Purkinje cell (primary cell): ENCODE data around the gene PGBD1. TPM values are rescaled to one million over a fixed set of nuclear protein-coding genes. Genes with fewer than 3 reads are reported as not detected.

ENCODE experiments used
- polyA plus RNA-seq: library from polyadenylated mRNA; unstranded; fragments of >200 nt; fragmentation: Nextera tagmentation; gene quantifications from 2 replicates; pipeline ENCODE4 v1.2.1, GENCODE V29; 2014

PGBD1 gene
- polyA plus RNA-seq: 3.1 and 7.1 TPM in 2 replicates

GRCh38 chr6:28281288-28282064, at the start of gene PGBD1:
TSS of gene PGBD1 (plus strand) at chr6:28281572. CDS start at chr6:28283814, 2,242 bp downstream.

GRCh38 chr6:28252009-28252975, 29.1 kb upstream of the PGBD1 start, which contains the start of gene ZKSCAN4:
TSS of gene ZKSCAN4 (minus strand) at chr6:28252269. CDS start at chr6:28251980, 289 bp downstream.

GRCh38 chr6:28258877-28259777, 22.2 kb upstream of the PGBD1 start, which contains the start of gene NKAPL:
TSS of gene NKAPL (plus strand) at chr6:28259297. CDS start at chr6:28259372, 75 bp downstream.

GRCh38 chr6:28266962-28267694, 14.2 kb upstream of the PGBD1 start, which contains the start of gene ZSCAN26:
TSS of gene ZSCAN26 (plus strand) at chr6:28267143. CDS start at chr6:28271920, 4,777 bp downstream.

GRCh38 chr6:28335564-28336283, 54.4 kb downstream of the PGBD1 start, which contains the start of gene ZSCAN31:
TSS of gene ZSCAN31 (minus strand) at chr6:28336148. CDS start at chr6:28329683, 6,465 bp downstream.

DNA sequence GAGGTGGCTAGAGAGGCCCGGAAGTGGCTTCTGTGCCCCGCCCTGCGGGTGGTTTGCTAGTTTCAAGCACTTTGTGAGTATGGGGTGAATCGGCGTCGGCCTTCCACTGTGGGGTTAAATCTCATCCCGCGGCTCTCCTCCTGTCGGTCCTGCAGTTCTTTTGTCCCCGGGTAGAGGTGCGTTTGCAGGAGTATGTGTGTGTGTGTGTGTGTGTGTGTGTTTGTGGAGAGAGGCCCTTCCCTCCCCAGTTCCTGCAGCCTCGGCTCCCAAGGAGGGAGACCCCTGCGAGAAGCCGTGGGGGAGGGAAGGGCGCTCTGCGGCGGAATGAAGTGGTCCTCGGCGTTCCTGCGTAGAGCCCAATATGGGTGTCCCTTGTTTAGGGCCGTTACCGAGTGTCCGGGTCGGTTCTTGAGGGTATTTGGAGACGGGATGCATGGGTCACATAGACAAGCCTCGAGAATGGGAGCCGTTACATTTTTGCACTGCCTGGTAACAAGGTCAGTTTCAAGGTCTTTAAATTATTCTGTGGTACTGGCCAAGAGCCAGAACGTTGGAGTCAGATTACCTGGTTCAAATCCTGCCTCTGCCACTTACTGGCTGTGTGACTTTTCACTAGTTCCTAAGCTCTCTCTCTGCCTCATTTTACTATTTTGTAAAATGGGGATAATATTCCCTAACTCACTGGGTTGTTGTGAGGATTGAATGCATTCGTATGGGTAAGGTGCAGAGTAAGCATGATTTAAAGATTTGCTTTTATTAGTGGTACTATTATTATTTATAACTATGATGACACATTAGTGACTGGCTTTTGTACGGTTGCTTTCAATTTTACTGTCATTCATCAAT, 68.7 kb downstream of the PGBD1 start, which contains the start of gene ZKSCAN3:
Gene ZKSCAN3, plus strand, starts transcription at position 56 of the 846 bp plus-strand sequence. CDS start 9,640 bp downstream, outside the sequence.

Other genes starting within 250 kb of the PGBD1 start
- 1.7 and 6.1 TPM in 2 replicates for gene ZNF165, start 201.0 kb upstream of the PGBD1 start, polyA plus RNA-seq
- 0.43 and 6.8 TPM in 2 replicates for gene ZSCAN16, start 157.0 kb upstream of the PGBD1 start, polyA plus RNA-seq
- gene ZKSCAN8, start 139.7 kb upstream of the PGBD1 start, polyA plus RNA-seq: 4.5 and 4.8 TPM in 2 replicates
- 3.0 and 9.8 TPM in 2 replicates for gene ZSCAN9, start 56.3 kb upstream of the PGBD1 start, polyA plus RNA-seq
- gene ZKSCAN4, start 29.3 kb upstream of the PGBD1 start, polyA plus RNA-seq: 0.23 and 2.5 TPM in 2 replicates
- gene NKAPL, start 22.3 kb upstream of the PGBD1 start, polyA plus RNA-seq: 6.6 and 12.0 TPM in 2 replicates
- 18.7 and 19.7 TPM in 2 replicates for gene ZSCAN26, start 14.4 kb upstream of the PGBD1 start, polyA plus RNA-seq
- gene ZSCAN31, start 54.6 kb downstream of the PGBD1 start, polyA plus RNA-seq: 2.4 and 5.7 TPM in 2 replicates
- gene ZKSCAN3, start 68.4 kb downstream of the PGBD1 start, polyA plus RNA-seq: 2.8 TPM in 1 of 2 replicates, not detected in the other
- gene ZSCAN12, start 118.2 kb downstream of the PGBD1 start, polyA plus RNA-seq: 2.2 and 2.8 TPM in 2 replicates
- gene ZSCAN23, start 161.9 kb downstream of the PGBD1 start, polyA plus RNA-seq: 1.2 TPM in 1 of 2 replicates, not detected in the other
- not detected in 2 replicates for gene GPX6, start 234.2 kb downstream of the PGBD1 start, polyA plus RNA-seq
- gene GPX5, start 244.3 kb downstream of the PGBD1 start, polyA plus RNA-seq: not detected in 2 replicates